Measurements from ENCODE around the gene LRP1B. TPM values are rescaled to one million over a fixed set of nuclear protein-coding genes. Genes with fewer than 3 reads are reported as not detected.

Gene LRP1B
- total RNA-seq, 2 donors from 2014 or later: 0.52 to 3.0 TPM

DNA sequence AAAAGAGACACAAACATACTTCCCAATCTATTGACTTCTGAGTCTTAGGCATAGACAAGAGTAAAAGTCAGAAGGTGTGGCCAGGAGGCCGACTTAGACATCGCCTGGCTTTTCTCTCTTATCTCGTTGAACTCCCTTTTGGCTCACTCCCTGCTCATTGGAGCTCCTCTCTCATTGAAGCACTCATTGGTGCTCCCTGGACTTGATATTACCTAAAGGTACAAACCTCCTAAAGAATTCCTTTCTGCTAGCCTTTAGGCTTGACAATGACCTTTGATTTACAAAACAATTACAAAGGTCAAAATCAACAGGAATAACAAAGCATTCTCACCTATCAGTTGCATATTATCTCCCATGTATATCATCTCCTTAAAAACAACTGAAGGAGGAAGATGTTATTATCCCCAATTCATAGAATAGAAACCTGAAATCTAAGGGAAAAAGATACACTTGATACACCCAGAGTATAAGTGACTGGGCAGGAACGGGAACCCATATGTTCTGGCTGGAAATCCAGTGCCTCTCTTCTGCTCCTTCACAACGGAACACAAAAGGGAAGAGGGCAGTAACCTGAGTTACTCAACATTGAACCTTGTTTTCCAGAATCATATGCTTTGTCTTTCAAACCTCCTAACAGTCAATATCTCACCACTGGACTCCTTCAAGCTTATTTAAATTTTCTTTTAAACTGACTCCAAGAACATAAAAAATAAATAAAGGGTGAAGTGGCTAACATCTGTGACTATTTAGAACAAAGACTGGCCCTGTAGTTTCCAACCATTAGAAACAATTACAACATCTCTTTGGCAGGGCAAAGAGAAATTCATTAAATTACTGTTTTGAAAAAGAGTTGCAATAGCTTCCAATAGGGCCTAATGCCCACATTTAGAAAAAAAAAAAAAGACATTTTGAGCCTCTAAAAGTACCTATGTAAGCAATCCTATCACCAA, 1247.9 kb downstream of the LRP1B start:
- ATAC-seq: no peak
- TF ChIP-seq, protein P1, sequence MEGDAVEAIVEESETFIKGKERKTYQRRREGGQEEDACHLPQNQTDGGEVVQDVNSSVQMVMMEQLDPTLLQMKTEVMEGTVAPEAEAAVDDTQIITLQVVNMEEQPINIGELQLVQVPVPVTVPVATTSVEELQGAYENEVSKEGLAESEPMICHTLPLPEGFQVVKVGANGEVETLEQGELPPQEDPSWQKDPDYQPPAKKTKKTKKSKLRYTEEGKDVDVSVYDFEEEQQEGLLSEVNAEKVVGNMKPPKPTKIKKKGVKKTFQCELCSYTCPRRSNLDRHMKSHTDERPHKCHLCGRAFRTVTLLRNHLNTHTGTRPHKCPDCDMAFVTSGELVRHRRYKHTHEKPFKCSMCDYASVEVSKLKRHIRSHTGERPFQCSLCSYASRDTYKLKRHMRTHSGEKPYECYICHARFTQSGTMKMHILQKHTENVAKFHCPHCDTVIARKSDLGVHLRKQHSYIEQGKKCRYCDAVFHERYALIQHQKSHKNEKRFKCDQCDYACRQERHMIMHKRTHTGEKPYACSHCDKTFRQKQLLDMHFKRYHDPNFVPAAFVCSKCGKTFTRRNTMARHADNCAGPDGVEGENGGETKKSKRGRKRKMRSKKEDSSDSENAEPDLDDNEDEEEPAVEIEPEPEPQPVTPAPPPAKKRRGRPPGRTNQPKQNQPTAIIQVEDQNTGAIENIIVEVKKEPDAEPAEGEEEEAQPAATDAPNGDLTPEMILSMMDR (IDR thresholded peaks at IDR 0.05): no peak
- TF ChIP-seq POLR2A (IDR thresholded peaks at IDR 0.05): no peak
- intact Hi-C loops (cut with DNase I): no loop called here

DNA sequence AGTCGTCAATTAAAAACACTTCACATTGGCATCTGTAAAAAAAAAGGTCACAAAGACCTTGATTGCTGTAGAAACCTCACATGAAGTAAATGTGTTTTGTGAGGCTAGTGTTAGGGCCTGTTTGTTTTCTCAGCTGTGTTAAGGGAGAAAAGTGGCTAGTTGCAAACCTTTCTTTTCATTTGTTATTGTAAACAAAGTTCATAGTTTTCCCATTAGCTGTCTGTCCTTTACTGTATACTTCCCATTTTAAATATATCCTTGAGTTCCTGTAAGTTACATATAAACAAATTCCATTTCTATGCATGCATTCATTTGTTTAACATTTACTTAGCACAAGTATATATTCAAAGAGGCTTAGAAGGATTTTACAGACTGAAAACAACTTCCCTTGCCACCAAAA, 1250.2 kb downstream of the LRP1B start:
- Histone ChIP-seq H3K27ac (no peak overlapping the region), H3K27me3 (no peaks in the 10 kb centered on the region), H3K4me3 (no peak overlapping the region), H3K4me1 (no peaks in the 10 kb centered on the region), H3K36me3 (replicated peaks in 1 of 2; ENCODE audit: insufficient read depth in 1 of 2, low read depth in 2 of 2) (no peaks in the 10 kb centered on the region), H3K9me3 (no peaks in the 10 kb centered on the region)
- ATAC-seq (no peak), DNase-seq (no peak)
- TF ChIP-seq POLR2A (IDR thresholded peaks at IDR 0.05): no peak
- TF ChIP-seq, protein P1 (IDR thresholded peaks at IDR 0.05): no peak
- intact Hi-C loops (cut with DNase I): no loop called here
- WGBS, 2 donors: 36 to 61% methylated on average over 1 of the region's 1 CpG

More for the DNA sequence above, 1247.9 kb downstream of the LRP1B start:
- H3K27me3 ChIP-seq: no peaks in the 10 kb centered on the region
- H3K27ac ChIP-seq: no peak overlapping the region
- no peak overlapping the region for H3K4me3 ChIP-seq
- 73 to 77% methylated on average over 5 of the region's 5 CpGs for WGBS, 2 donors
- no peaks in the 10 kb centered on the region for H3K4me1 ChIP-seq
- no peaks in the 10 kb centered on the region for H3K9me3 ChIP-seq
- no peak for DNase-seq
- no peaks in the 10 kb centered on the region for H3K36me3 ChIP-seq (replicated peaks in 1 of 2; ENCODE audit: insufficient read depth in 1 of 2, low read depth in 2 of 2)

DNA sequence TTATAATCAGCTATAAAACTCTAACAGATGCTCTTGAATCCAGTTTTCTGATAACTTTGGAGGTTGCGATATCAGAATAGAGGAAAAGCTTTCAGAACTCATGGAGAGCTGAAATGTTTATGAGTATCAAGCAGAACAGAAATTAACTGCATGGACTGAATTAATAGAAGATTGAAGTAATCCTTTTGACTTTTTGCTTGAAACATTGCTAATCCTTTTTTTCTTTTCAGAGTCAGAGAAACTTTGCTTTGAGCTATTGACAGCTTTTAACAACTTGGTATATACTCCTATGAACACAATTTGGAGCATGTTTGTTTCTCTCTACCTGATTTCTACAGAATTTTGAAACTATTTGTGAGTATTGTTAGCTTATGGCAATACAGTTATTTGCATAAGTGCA, 1254.8 kb downstream of the LRP1B start:
- no peaks in the 10 kb centered on the region for H3K36me3 ChIP-seq (replicated peaks in 1 of 2; ENCODE audit: insufficient read depth in 1 of 2, low read depth in 2 of 2)
- H3K4me1 ChIP-seq: no peaks in the 10 kb centered on the region
- DNase-seq (no peak), ATAC-seq (no peak)
- intact Hi-C loops (cut with DNase I): no loop called here
- 91 to 95% methylated on average over 1 of the region's 1 CpG for WGBS, 2 donors
- H3K27me3 ChIP-seq: no peaks in the 10 kb centered on the region
- no peaks in the 10 kb centered on the region for H3K9me3 ChIP-seq
- TF ChIP-seq, protein P1 (IDR thresholded peaks at IDR 0.05): no peak
- TF ChIP-seq POLR2A (IDR thresholded peaks at IDR 0.05): no peak
- H3K27ac ChIP-seq: no peak overlapping the region
- no peak overlapping the region for H3K4me3 ChIP-seq

DNA sequence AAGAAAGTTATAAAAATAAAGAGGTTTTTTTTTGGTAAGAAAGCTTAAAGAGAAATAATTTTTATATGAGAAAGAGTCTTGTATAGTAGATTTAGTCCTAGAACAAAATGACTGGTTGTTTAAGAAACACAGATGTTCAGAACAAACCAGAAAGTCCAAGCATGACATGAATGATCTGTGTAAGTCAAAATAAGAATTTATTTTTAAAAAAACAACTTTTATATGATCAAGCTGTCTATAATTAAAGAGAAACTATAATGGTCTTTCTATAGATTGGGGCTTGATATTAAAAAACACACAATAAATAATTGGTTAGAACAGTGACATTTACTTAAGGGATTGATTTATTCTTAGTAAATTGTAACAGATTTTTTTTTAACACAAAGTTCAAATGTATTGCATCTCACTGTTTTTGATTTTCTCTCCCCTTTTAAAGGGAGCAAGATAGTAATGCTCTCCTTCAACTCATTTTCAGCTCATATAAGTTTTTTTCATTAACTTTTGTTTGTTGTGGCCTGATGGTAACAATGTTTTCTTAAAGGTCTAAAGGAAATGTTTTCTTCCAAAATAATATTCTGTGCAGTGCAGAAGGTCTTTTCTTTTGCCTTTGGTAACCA, 1256.8 kb downstream of the LRP1B start:
- H3K4me3 ChIP-seq: no peak overlapping the region
- no peaks in the 10 kb centered on the region for H3K36me3 ChIP-seq (replicated peaks in 1 of 2; ENCODE audit: insufficient read depth in 1 of 2, low read depth in 2 of 2)
- no peak overlapping the region for H3K27ac ChIP-seq
- H3K4me1 ChIP-seq: no peaks in the 10 kb centered on the region
- intact Hi-C loops (cut with DNase I): no loop called here
- ATAC-seq: no peak
- no peak for TF ChIP-seq POLR2A (IDR thresholded peaks at IDR 0.05)
- TF ChIP-seq, protein P1 (IDR thresholded peaks at IDR 0.05): no peak
- no peaks in the 10 kb centered on the region for H3K27me3 ChIP-seq
- DNase-seq: no peak
- peaks cover 0 to 2% (median 0%) of the 10 kb centered on the region in 3 donors for H3K9me3 ChIP-seq
